HG03280 (cell line): ENCODE data around the gene LRMDA.

Experiments
- ATAC-seq: cut with Tn5 transposase; IDR thresholded peaks from one replicate; pipeline ENCODE4 v1.9.1; 2021; ENCODE audit warnings: mild to moderate bottlenecking, moderate library complexity; ENCODE audit not compliant: unreplicated experiment

The LRMDA gene

GRCh38 chr10:76086761-76087639 is 655.6 kb downstream of the LRMDA start:
- no peak for ATAC-seq

DNA sequence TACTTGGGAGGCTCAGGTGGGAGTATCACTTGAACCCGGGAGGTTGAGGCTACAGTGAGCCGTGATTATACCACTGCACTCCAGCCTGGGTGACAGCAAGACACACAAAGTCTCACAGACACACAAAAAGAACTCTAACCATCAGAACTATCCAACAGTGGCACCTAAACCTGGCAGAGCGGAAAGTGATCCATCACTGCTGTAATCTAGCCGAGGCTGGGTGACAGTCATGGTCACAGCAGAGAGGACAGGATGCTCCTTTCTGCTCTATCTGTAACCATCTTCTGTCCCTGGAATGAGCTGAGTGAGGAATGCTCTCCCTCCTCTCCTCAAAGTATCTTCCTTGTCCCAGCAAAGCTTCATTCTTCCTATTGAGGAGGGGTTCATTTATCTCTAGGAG is 656.6 kb downstream of the LRMDA start:
- ATAC-seq = no peak

- ATAC-seq = no peak
These were observed 657.6 kb downstream of the LRMDA start for GRCh38 chr10:76088980-76089379.

DNA sequence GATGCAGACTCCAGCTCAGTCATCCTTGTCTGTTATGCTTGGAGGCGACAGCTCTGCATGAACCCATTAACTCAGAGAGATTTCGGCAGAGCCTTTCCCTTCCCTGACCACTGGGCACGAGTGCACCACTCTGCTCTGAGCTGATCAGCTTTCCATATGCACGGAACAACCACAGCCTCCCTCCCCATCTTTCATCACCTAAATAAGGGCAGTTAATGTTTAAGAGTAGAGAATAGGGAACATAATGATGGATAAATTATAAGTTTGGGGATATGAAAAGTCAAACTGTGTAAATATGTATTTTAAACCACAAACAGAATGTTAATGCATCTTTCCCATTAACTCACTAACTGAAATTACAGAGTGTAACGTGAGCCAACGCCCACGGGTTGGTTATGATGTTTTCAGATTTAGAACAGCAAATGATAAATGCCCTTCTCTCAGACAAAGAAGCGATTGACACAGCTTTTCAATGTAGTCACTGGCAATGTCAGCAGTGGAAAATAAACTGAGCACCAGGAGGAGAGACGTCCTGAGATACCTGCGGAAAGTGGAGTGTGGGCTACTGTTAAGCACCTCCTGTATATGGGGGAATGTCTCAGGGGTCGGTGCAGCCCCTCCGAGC is 658.2 kb downstream of the LRMDA start:
- no peak for ATAC-seq

DNA sequence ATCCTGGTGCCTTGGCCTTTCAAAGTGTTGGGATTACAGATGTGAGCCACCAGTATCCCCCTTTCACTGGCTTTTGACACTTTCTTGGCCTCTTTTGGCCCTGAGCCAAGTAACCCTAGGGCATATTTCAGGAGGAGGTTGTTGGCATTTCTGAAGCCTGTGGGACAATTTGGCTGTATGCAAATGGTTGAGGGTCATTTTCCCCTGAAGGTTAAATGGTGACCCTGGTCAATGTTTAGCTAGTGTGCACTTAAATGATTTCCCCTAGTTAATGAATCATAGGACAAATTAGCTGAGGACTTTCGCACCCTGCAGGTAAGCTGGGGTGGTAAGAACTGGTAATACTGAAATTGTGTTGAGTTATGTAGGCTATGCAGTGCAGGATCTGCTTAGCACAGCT is 660.5 kb downstream of the LRMDA start:
- no peak for ATAC-seq

DNA sequence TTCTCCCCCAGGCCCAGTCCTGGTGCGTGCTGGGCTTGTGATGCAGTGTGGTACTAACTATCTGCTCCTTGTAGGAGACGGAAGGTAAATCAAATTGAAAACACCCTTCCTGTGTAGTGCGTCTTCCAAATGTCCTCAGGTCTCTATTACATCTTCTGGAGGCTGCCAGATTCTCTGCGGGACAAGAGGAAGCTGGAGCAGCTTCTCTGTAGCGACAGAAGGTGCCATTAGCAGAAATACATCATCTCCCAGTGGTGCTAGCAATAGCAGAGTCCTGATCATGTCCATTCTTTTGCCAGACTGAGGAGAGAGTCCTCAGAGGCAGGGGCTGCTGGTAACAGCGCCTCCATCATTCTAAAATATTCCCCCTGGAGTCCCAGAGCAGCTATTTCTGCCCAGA is 675.2 kb downstream of the LRMDA start:
- no peak for ATAC-seq

GRCh38 chr10:76108563-76109359 is 677.3 kb downstream of the LRMDA start:
- no peak for ATAC-seq

DNA sequence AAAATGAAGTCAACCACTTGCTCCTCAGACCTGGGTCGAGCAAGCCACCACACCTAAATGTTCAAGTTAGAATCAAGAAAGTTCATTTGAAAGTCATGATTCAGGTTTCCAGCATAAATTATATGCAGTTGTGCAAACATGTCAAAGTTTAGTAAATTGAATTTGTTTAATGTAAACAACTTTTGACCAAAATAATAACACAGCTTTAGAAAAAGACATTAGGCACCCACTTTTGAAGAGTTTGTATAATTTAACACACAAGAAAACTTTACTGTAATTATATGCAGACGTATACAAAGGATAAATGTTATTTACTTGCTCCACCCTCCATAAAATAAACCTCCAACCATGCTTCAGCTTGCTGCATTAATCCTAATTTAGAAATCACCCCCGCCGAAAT is 680.0 kb downstream of the LRMDA start:
- ATAC-seq = no peak

- no peak for ATAC-seq
These were observed 680.8 kb downstream of the LRMDA start for GRCh38 chr10:76111986-76112825.

DNA sequence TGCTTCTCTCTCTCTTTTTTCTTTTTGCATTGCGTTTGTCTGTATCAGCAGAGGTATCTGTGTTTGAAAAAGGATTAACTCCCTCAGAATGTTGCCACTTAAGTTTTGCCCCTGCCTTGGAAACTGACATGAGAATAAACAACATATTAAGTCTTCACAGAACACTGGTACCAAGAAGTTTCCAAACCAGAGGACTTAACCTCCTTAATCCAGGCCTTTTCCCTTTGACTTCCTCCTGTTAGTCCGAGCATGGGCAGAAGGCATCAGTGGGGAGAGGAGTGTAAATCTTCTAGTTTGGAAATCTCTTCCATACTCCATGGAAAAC is 681.4 kb downstream of the LRMDA start:
- no peak for ATAC-seq

- ATAC-seq = no peak
These were observed 682.5 kb downstream of the LRMDA start for GRCh38 chr10:76113952-76114351.

- ATAC-seq = no peak
These were observed 683.2 kb downstream of the LRMDA start for GRCh38 chr10:76114581-76115001.

- ATAC-seq = no peak
These were observed 683.7 kb downstream of the LRMDA start for GRCh38 chr10:76115131-76115470.

GRCh38 chr10:76115471-76116155 is 684.2 kb downstream of the LRMDA start:
- no peak for ATAC-seq

DNA sequence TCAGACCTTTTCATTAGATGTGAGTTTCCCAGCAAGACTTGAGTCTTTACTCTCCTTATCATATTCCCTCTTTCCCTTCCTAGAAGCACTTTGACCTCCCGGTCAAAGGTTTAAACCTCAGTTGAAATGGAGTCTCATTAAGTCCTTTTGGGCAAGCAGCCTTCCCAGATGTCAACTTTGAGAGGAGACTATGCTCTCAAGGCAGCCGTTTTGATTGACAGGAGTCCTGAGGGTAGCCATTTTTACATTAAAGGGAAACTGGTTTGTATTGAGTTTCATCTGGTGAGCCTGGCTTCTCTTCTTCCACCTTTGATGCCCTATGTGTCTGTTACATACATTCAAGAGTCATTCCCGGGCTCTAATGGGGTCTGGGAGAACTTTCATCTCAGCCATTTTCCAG is 685.1 kb downstream of the LRMDA start:
- ATAC-seq = no peak

DNA sequence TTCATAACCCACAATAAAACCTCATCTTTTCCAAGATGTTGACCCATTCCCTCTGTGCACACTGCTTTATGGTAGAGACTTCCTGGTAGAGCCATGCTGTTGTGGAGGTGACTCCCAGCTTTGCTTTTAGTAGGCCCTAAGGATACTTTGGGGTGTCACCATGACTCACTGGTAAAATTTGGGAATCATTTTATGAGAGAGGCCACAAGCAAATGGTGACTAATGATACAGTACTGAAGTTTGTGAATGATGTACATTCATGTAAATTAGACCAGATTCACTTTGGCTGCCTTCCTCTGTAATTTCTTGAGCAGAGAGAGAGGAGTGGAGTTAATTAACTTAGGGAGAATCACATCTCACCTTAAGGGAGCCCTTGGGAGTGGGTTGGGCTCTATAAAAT is 686.5 kb downstream of the LRMDA start:
- ATAC-seq = no peak

- ATAC-seq = no peak
These were observed 687.6 kb downstream of the LRMDA start for GRCh38 chr10:76119036-76119435.

GRCh38 chr10:76119515-76119914 is 688.1 kb downstream of the LRMDA start:
- ATAC-seq = no peak

- no peak for ATAC-seq
These were observed 690.6 kb downstream of the LRMDA start for GRCh38 chr10:76122056-76122455.

GRCh38 chr10:76124280-76124679 is 692.9 kb downstream of the LRMDA start:
- no peak for ATAC-seq
